Dermis blood vessel endothelial cell (primary cell): Measurements from ENCODE around the gene DCAF6. TPM values are rescaled to one million over a fixed set of nuclear protein-coding genes. Genes with fewer than 3 reads are reported as not detected.
"Not testable (repeated sequence)": the region's sequence is repeated elsewhere in the genome, so short reads cannot be mapped to it uniquely, and the experiment has no call there.

Experiments
- DNase-seq: peaks from one replicate; pipeline ENCODE4 v3.0.0; 2010
- total RNA-seq: library from RNA; depleted of rRNA; stranded (reverse); fragments of >200 nt; gene quantifications from 2 replicates; pipeline ENCODE4 v1.2.3, GENCODE V29; 2014

Gene DCAF6
- total RNA-seq, 1 donor from 2014 or later = 54.6 TPM

- no peak for DNase-seq
Measured at GRCh38 chr1:167924543-167925231, 11.8 kb upstream of the DCAF6 start.

GRCh38 chr1:167926486-167926997, 9.9 kb upstream of the DCAF6 start:
- no peak for DNase-seq

DNA sequence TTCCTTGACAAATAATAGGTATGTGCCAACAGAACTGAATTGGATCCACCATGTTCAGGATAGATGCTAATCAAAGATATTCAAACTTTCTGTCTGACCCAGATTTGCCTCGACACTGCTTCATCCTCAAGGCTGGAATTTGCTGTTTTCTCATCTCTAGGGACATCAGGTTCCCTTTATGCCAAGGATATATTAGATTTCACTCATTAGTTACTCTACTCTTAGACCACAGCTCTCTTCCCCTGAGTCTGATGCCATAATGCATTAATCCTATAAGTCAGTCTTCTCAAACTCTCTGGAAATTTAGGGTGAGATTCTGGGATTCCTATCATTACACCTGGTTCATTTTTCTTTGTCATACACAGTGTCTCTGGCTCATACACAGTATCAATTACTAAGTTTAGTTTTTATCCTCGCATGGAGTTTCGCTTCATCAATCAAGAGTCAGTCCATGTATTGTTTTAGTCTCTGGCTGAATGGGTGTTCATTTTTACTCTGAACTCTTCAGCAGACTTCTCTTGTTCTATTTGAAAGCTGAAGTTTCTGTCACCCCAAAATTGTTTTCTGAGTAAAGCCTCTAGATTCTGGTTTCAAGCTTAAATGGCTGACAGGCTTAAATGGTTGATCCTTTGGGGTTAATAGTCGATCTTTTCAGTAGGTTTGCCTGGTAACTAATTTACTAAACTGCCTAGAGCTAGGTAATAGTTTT, 9.3 kb upstream of the DCAF6 start:
- no peak for DNase-seq

- no peak for DNase-seq
Measured at GRCh38 chr1:167928457-167928852, 8.0 kb upstream of the DCAF6 start.

GRCh38 chr1:167928919-167929318, 7.6 kb upstream of the DCAF6 start:
- not testable (repeated sequence) for DNase-seq

GRCh38 chr1:167929725-167930124, 6.8 kb upstream of the DCAF6 start:
- no peak for DNase-seq

DNA sequence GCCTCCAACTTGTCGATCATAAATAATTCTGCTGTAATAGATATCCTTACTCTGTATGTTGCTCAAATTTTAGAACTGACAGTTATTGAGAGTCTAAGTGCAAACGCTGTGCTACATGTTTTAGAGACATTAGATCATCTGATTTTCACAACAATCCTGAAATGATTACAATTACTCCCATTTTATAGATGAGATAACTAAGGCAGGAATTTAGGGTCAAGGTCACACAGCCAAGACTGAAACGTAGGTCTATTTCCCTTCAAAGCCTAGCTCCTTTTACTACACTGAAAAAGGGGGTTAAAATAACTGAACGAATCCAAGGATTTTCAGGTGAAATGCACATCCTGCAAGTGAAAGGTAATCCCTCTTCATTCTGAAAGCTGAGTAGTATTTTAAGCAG, 2.7 kb upstream of the DCAF6 start:
- no peak for DNase-seq

- DNase-seq = no peak
Measured at GRCh38 chr1:167934426-167935215, 1.9 kb upstream of the DCAF6 start.

- DNase-seq = peak; percentile 49
Measured at GRCh38 chr1:167935216-167936067, 1.0 kb upstream of the DCAF6 start.

- peak; percentile 59 for DNase-seq
Measured at GRCh38 chr1:167936930-167937708, 636 bp downstream of the DCAF6 start, which contains the start of gene MPC2. MPC2 (minus strand) TSS chr1:167937072; CDS start chr1:167935841, 1,231 bp downstream.

- no peak for DNase-seq
Measured at GRCh38 chr1:167937709-167938010, 1.2 kb downstream of the DCAF6 start.

- peak; percentile 7 for DNase-seq
Measured at GRCh38 chr1:167938080-167938636, 1.7 kb downstream of the DCAF6 start.

- no peak for DNase-seq
Measured at GRCh38 chr1:167940264-167940663, 3.8 kb downstream of the DCAF6 start.

DNA sequence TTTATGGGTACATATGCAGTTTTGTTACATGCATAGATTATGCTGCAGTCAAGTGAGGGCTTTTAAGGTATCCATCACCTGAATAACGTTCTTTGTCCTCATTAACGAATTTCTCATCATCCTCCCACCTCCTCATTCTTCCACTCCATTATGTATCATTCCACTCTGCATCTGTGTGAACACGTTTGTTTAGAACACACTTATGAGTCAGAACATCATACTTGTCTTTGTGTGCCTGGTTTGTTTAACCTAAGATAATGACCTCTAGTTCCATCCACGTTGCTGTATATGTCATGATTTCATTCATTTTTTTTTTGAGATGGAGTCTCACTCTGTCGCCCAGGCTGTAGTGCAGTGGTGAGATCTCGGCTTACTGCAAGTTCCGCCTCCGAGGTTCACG, 7.1 kb downstream of the DCAF6 start:
- DNase-seq = no peak

DNA sequence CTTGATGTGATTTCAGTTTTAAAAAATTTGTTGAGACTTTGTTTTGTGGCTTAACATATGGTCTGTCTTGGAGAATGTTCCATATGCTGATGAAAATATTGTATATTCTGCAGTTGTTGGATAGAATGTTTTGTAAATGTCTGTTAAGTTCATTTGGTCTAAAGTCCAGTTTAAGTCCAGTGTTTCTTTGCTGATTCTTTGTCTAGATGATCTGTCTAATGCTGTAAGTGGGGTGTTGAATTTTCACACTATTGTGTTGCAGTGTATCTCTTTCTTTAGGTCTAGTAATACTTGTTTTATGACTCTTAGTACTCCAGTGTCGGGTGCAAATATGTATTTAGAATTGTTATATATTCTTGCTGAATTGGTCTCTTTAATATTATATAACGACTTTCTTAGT, 11.2 kb downstream of the DCAF6 start:
- no peak for DNase-seq

GRCh38 chr1:167949785-167950184, 13.3 kb downstream of the DCAF6 start:
- DNase-seq = no peak

GRCh38 chr1:167950569-167950968, 14.1 kb downstream of the DCAF6 start:
- DNase-seq = no peak

DNA sequence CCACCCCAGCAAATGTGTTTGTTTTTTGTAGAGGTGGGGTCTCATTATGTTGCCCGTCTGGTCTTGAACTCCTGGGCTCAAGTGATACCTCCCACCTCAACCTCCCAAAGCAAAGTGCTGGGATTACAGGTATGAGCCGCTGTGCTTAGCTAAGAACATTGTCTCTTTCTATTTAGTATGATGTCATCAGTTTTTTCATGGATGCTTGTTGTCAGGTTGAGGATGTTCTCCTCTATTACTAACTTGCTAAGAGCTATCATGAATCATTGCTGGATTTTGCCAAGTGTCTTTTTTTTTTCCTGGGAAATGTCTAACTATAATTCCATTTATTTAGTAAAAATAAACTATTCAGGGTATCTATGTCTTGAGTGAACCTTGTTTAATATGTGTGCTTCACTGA, 19.4 kb downstream of the DCAF6 start:
- no peak for DNase-seq

GRCh38 chr1:167957710-167958109, 21.2 kb downstream of the DCAF6 start:
- DNase-seq = no peak

DNA sequence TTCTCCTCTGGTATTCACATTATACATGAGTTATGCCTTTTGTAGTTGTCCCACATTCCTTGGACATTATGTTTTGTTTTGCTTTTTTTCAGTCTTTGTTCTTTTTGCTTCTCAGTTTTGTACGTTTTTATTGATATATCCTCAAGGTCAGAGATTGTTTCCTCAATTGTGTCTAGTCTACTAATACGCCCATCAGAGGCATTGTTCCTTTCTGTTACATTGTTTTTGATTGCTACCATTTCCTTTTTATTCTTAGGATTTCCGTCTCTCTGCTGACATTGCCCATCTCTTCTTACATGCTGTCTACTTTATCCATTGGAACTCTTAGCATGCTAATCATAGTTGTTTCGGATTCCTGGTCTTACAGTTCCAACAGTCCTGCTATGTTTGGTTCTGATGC, 28.2 kb downstream of the DCAF6 start:
- peak; percentile 62 for DNase-seq

- DNase-seq = no peak
Measured at GRCh38 chr1:167966050-167966449, 29.6 kb downstream of the DCAF6 start.
